GM03348 (cell line): ENCODE results near the gene POU2F3.

Experiments
- DNase-seq: peaks from one replicate; pipeline ENCODE4 v3.0.0; 2012; ENCODE audit warnings: low spot score

POU2F3 gene

GRCh38 chr11:120239713-120240640 is at the start of gene POU2F3:
Gene POU2F3 (plus strand): TSS chr11:120240140. CDS start chr11:120240344, 204 bp downstream.
- DNase-seq, result no peak

GRCh38 chr11:120191058-120191457 is 48.9 kb upstream of the POU2F3 start:
- no peak for DNase-seq

- DNase-seq, result no peak
Measured at GRCh38 chr11:120192831-120193625, 46.9 kb upstream of the POU2F3 start.

- DNase-seq, result no peak
Measured at GRCh38 chr11:120194166-120194565, 45.8 kb upstream of the POU2F3 start.

- DNase-seq, result no peak
Measured at GRCh38 chr11:120195601-120196320, 44.2 kb upstream of the POU2F3 start.

- no peak for DNase-seq
Measured at GRCh38 chr11:120196826-120197225, 43.1 kb upstream of the POU2F3 start.

GRCh38 chr11:120197251-120197891 is 42.6 kb upstream of the POU2F3 start:
- DNase-seq, result peak; percentile 53

- no peak for DNase-seq
Measured at GRCh38 chr11:120197977-120198376, 42.0 kb upstream of the POU2F3 start.

GRCh38 chr11:120198403-120198786 is 41.5 kb upstream of the POU2F3 start:
- no peak for DNase-seq

GRCh38 chr11:120198787-120199469 is 41.0 kb upstream of the POU2F3 start:
- DNase-seq, result no peak

GRCh38 chr11:120199613-120200012 is 40.3 kb upstream of the POU2F3 start:
- DNase-seq, result no peak

GRCh38 chr11:120200677-120201076 is 39.3 kb upstream of the POU2F3 start:
- no peak for DNase-seq

GRCh38 chr11:120201653-120202052 is 38.3 kb upstream of the POU2F3 start:
- no peak for DNase-seq

GRCh38 chr11:120203626-120204025 is 36.3 kb upstream of the POU2F3 start:
- no peak for DNase-seq

- DNase-seq, result peak; percentile 68
Measured at GRCh38 chr11:120205596-120206161, 34.3 kb upstream of the POU2F3 start.

GRCh38 chr11:120207512-120207911 is 32.4 kb upstream of the POU2F3 start:
- no peak for DNase-seq

GRCh38 chr11:120208001-120208441 is 31.9 kb upstream of the POU2F3 start:
- DNase-seq, result no peak

GRCh38 chr11:120208777-120209176 is 31.2 kb upstream of the POU2F3 start:
- peak; percentile 67 for DNase-seq

- peak; percentile 44 for DNase-seq
Measured at GRCh38 chr11:120209746-120210625, 30.0 kb upstream of the POU2F3 start.
